Hepatocyte (in vitro differentiated cells): ENCODE data around the gene MPIG6B.

Experiments
- CTCF ChIP-seq: fragments of 200-600 bp; sonication (generic); IDR thresholded peaks from 2 replicates; pipeline ENCODE4 v1.5.1; 2016; ENCODE audit warnings: antibody characterized with exemption, mild to moderate bottlenecking; ENCODE audit not compliant: poor library complexity
- EZH2 ChIP-seq: fragments of 200-600 bp; sonication (generic); IDR thresholded peaks from 2 replicates; pipeline ENCODE4 v1.6.1; 2016; ENCODE audit warnings: antibody characterized with exemption, mild to moderate bottlenecking, borderline replicate concordance

GRCh38 chr6:31681135-31681671 lies 42.0 kb upstream of the MPIG6B start:
- TF ChIP-seq CTCF = peak; percentile 8
- no peak for TF ChIP-seq EZH2
